ENCODE data around the gene SEC61A1.

The SEC61A1 gene

DNA sequence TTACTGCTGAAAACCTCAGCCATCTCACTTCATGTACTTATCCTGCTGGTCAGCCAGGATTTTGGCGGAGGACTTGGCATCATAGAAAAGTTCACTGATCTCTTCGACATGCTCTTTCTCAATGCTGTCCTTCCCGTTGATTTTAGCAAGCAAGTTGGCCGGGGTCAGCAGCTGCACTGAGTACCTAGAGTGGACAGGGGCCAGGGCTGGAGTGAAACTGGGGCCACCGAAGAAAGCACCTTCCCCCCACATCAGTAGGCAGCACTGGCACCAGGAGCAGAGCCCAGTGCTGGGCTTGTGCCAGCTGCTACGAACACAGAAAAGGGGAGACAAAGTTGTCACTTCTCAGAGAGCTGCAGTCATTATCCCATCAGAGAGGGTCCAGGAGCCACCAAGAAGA, 29.0 kb downstream of the SEC61A1 start:
- no peak overlapping the region for H3K27ac Mint-ChIP-seq
- peaks cover 21% of the 10 kb centered on the region for H3K27me3 Mint-ChIP-seq (ENCODE audit: low read depth)
- peaks cover 57% of the 10 kb centered on the region for H3K36me3 Mint-ChIP-seq (ENCODE audit: low read depth)
- H3K4me3 Mint-ChIP-seq: no peak overlapping the region
- TF ChIP-seq CTCF (IDR thresholded peaks at IDR 0.05; ENCODE audit: unreplicated experiment in 3 of 3): no peak
- H3K9me3 Mint-ChIP-seq: no peaks in the 10 kb centered on the region
- peaks cover 7% of the 10 kb centered on the region for H3K4me1 Mint-ChIP-seq

DNA sequence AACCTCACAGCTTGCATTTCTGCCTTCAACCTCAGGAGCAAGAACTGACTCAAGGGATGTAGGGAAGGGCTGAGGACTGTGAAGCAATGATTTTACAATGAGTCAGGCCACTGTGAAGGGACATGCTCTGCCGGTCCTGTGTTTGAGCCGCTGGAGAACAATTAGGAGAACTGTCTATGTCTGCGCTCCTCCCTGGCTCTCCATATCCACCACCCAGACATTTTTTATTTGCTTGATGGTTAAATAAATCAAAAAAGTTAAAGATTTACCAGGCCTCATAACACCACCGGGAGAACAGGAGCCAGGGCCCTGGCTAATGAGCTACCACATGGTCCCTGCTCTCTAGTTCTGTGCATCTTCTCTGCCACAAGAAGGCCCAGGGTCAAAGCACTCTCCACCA, 29.6 kb downstream of the SEC61A1 start:
- Mint-ChIP-seq H3K9me3 (no peaks in the 10 kb centered on the region), H3K27ac (no peak overlapping the region), H3K27me3 (ENCODE audit: low read depth) (peaks cover 18% of the 10 kb centered on the region), H3K4me3 (no peak overlapping the region), H3K36me3 (ENCODE audit: low read depth) (peaks cover 63% of the 10 kb centered on the region), H3K4me1 (peaks cover 7% of the 10 kb centered on the region)
- TF ChIP-seq CTCF (IDR thresholded peaks at IDR 0.05; ENCODE audit: unreplicated experiment in 3 of 3): no peak

DNA sequence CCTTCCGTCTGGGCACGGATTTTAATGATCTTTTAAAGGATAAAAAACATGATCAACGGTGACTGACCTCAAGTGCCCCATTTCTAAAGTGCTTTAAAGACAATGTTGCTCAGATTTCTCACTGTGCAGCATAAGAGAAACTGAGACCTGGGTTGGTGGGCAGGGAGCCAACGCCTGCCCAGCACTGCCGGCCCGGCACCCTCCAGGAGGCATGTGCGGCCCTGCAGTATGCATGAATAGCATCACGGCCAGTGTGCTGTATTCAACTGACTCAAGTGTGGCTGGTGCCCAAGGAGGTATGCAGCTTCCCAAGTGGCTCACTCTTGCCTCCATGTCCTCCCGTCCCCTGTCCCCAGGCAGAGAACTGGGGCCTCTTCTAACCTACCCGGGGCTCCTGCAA, 30.3 kb downstream of the SEC61A1 start:
- Mint-ChIP-seq H3K4me1 (peaks cover 7% of the 10 kb centered on the region), H3K27me3 (ENCODE audit: low read depth) (peaks cover 18% of the 10 kb centered on the region), H3K9me3 (no peaks in the 10 kb centered on the region), H3K4me3 (no peak overlapping the region), H3K27ac (no peak overlapping the region), H3K36me3 (ENCODE audit: low read depth) (peaks cover 69% of the 10 kb centered on the region)
- TF ChIP-seq CTCF (IDR thresholded peaks at IDR 0.05; ENCODE audit: unreplicated experiment in 3 of 3): no peak

DNA sequence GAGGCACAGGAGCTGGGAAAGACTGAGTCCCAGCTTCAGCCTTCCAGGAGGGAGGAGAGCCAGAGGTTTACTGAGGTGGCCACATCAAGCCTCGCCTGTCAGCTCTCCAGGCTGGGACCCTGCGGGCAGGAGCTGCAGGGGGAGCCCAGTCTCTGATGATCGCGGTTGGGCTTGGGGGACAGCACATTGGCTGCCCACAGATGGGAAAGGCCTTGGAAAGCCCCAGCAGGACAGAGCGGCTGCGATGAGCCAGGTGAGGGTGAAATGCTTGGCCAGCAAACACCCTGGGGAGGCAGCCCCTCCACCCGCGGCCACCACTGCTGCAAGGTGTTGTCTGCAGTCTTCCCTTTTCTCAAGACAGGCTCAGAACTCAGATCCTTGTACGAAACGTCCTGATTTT, 31.2 kb downstream of the SEC61A1 start:
- no peak for TF ChIP-seq CTCF (IDR thresholded peaks at IDR 0.05; ENCODE audit: unreplicated experiment in 3 of 3)
- Mint-ChIP-seq H3K4me1 (peaks cover 7% of the 10 kb centered on the region), H3K36me3 (ENCODE audit: low read depth) (peaks cover 70% of the 10 kb centered on the region), H3K9me3 (no peaks in the 10 kb centered on the region), H3K27ac (peak overlapping the region in 2 of 3 experiments; percentile 61 to 80), H3K27me3 (ENCODE audit: low read depth) (peaks cover 14% of the 10 kb centered on the region), H3K4me3 (no peak overlapping the region)

- H3K9me3 Mint-ChIP-seq: no peaks in the 10 kb centered on the region
- TF ChIP-seq CTCF (IDR thresholded peaks at IDR 0.05; ENCODE audit: unreplicated experiment in 3 of 3): no peak
- no peak overlapping the region for H3K4me3 Mint-ChIP-seq
- peak overlapping the region in 2 of 3 experiments; percentile 2 to 80 for H3K27ac Mint-ChIP-seq
- peaks cover 62% of the 10 kb centered on the region for H3K36me3 Mint-ChIP-seq (ENCODE audit: low read depth)
- H3K27me3 Mint-ChIP-seq (ENCODE audit: low read depth): peaks cover 7% of the 10 kb centered on the region
- H3K4me1 Mint-ChIP-seq: peaks cover 7% of the 10 kb centered on the region
Observed at GRCh38 chr3:128083980-128084674, 31.9 kb downstream of the SEC61A1 start.

DNA sequence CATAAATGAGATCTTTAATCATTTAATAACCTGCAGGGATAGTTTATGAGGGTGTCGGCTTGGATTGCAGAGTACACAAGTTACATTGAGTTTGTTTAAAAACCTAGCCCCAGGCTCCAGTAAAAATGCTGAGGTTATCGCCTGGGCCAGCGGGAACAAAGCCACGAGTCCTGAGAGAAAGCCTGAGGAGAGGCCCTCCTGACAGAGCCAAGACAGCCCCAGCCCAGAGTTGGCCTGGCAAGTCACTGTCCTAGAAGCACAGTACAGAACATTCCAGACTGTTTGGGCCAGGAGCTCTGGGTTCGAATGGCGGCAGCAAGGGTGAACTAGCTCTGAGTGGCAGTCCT, 32.4 kb downstream of the SEC61A1 start:
- no peak for TF ChIP-seq CTCF (IDR thresholded peaks at IDR 0.05; ENCODE audit: unreplicated experiment in 3 of 3)
- Mint-ChIP-seq H3K36me3 (ENCODE audit: low read depth) (peaks cover 59% of the 10 kb centered on the region), H3K9me3 (no peaks in the 10 kb centered on the region), H3K4me1 (peaks cover 7% of the 10 kb centered on the region), H3K4me3 (no peak overlapping the region), H3K27me3 (ENCODE audit: low read depth) (peaks cover 7% of the 10 kb centered on the region), H3K27ac (peak overlapping the region in 2 of 3 experiments; percentile 2 to 80)

All from nephron (organoid).